Activated T-helper 17 cell treated with anti-CD3 and anti-CD28 coated beads, Interleukin-2, amount 50 U/mL, for 72 hours (primary cell): Measurements from ENCODE around the gene MGAT5B. TPM values are rescaled to one million over a fixed set of nuclear protein-coding genes. Genes with fewer than 3 reads are reported as not detected.
A peak's percentile ranks its signal among the peaks of the same experiment; 100 is the strongest.

ENCODE experiments used
- ATAC-seq: fragments of 150-1000 bp; cut with Tn5 transposase; replicated peaks from 2 replicates; pipeline ENCODE4 v1.10.0; 2021; ENCODE audit warnings: mild to moderate bottlenecking, moderate library complexity
- H3K27ac Mint-ChIP-seq: one replicate; pipeline ENCODE4 v1.8.0; 2022; ENCODE audit warnings: mixed read lengths
- H3K27me3 Mint-ChIP-seq: one replicate; pipeline ENCODE4 v1.8.0; 2022; ENCODE audit warnings: mixed read lengths
- H3K36me3 Mint-ChIP-seq: one replicate; pipeline ENCODE4 v1.8.0; 2022; ENCODE audit warnings: low read depth, mild to moderate bottlenecking, mixed read lengths
- H3K4me1 Mint-ChIP-seq: one replicate; pipeline ENCODE4 v1.8.0; 2022; ENCODE audit warnings: mixed read lengths
- H3K4me3 Mint-ChIP-seq: one replicate; pipeline ENCODE4 v1.8.0; 2022; ENCODE audit warnings: mild to moderate bottlenecking, mixed read lengths
- H3K9me3 Mint-ChIP-seq: one replicate; pipeline ENCODE4 v1.8.0; 2022; ENCODE audit warnings: mixed read lengths
- total RNA-seq, 2 donors: library from RNA; stranded (reverse); gene quantifications; one replicate each; pipeline ENCODE4 v1.2.3, GENCODE V29; 2022

Gene MGAT5B
- total RNA-seq, 2 donors from 2014 or later = 0.16 to 0.39 TPM

GRCh38 chr17:76947309-76947708 lies 79.1 kb downstream of the MGAT5B start:
- no peaks in the 10 kb centered on the region for H3K36me3 Mint-ChIP-seq
- no peaks in the 10 kb centered on the region for H3K27me3 Mint-ChIP-seq
- ATAC-seq = no peak
- H3K4me1 Mint-ChIP-seq = no peaks in the 10 kb centered on the region
- H3K9me3 Mint-ChIP-seq = no peaks in the 10 kb centered on the region
- H3K4me3 Mint-ChIP-seq = no peak overlapping the region
- H3K27ac Mint-ChIP-seq = no peak overlapping the region

- H3K9me3 Mint-ChIP-seq = no peaks in the 10 kb centered on the region
- no peak for ATAC-seq
- no peak overlapping the region for H3K27ac Mint-ChIP-seq
- H3K36me3 Mint-ChIP-seq = no peaks in the 10 kb centered on the region
- no peaks in the 10 kb centered on the region for H3K27me3 Mint-ChIP-seq
- H3K4me3 Mint-ChIP-seq = no peak overlapping the region
- no peaks in the 10 kb centered on the region for H3K4me1 Mint-ChIP-seq
Observed at GRCh38 chr17:76947771-76948170, 79.6 kb downstream of the MGAT5B start.

- H3K4me1 Mint-ChIP-seq = no peaks in the 10 kb centered on the region
- H3K36me3 Mint-ChIP-seq = no peaks in the 10 kb centered on the region
- H3K27ac Mint-ChIP-seq = no peak overlapping the region
- H3K27me3 Mint-ChIP-seq = no peaks in the 10 kb centered on the region
- no peak overlapping the region for H3K4me3 Mint-ChIP-seq
- no peaks in the 10 kb centered on the region for H3K9me3 Mint-ChIP-seq
- no peak for ATAC-seq
Observed at GRCh38 chr17:76948301-76948700, 80.1 kb downstream of the MGAT5B start.

- H3K27me3 Mint-ChIP-seq = no peaks in the 10 kb centered on the region
- no peak overlapping the region for H3K4me3 Mint-ChIP-seq
- no peak overlapping the region for H3K27ac Mint-ChIP-seq
- H3K9me3 Mint-ChIP-seq = no peaks in the 10 kb centered on the region
- ATAC-seq = no peak
- H3K4me1 Mint-ChIP-seq = no peaks in the 10 kb centered on the region
- no peaks in the 10 kb centered on the region for H3K36me3 Mint-ChIP-seq
Observed at GRCh38 chr17:76948726-76949342, 80.6 kb downstream of the MGAT5B start.

- Mint-ChIP-seq H3K4me3 (no peak overlapping the region), H3K36me3 (no peaks in the 10 kb centered on the region), H3K9me3 (no peaks in the 10 kb centered on the region), H3K27me3 (no peaks in the 10 kb centered on the region), H3K27ac (no peak overlapping the region), H3K4me1 (no peaks in the 10 kb centered on the region)
- ATAC-seq = no peak
Observed at GRCh38 chr17:76949913-76950695, 81.9 kb downstream of the MGAT5B start.

GRCh38 chr17:76951375-76951905 lies 83.2 kb downstream of the MGAT5B start:
- Mint-ChIP-seq H3K4me3 (no peak overlapping the region), H3K27ac (no peak overlapping the region), H3K27me3 (no peaks in the 10 kb centered on the region), H3K4me1 (no peaks in the 10 kb centered on the region), H3K9me3 (no peaks in the 10 kb centered on the region), H3K36me3 (no peaks in the 10 kb centered on the region)
- ATAC-seq = no peak

- H3K4me3 Mint-ChIP-seq = no peak overlapping the region
- H3K4me1 Mint-ChIP-seq = no peaks in the 10 kb centered on the region
- H3K27me3 Mint-ChIP-seq = no peaks in the 10 kb centered on the region
- no peak overlapping the region for H3K27ac Mint-ChIP-seq
- no peak for ATAC-seq
- no peaks in the 10 kb centered on the region for H3K36me3 Mint-ChIP-seq
- H3K9me3 Mint-ChIP-seq = no peaks in the 10 kb centered on the region
Observed at GRCh38 chr17:76952402-76952801, 84.2 kb downstream of the MGAT5B start.

GRCh38 chr17:76953066-76953465 lies 84.9 kb downstream of the MGAT5B start:
- Mint-ChIP-seq H3K9me3 (no peaks in the 10 kb centered on the region), H3K4me3 (no peak overlapping the region), H3K36me3 (no peaks in the 10 kb centered on the region), H3K27ac (no peak overlapping the region), H3K4me1 (no peaks in the 10 kb centered on the region), H3K27me3 (no peaks in the 10 kb centered on the region)
- ATAC-seq = no peak

GRCh38 chr17:76953946-76954345 lies 85.7 kb downstream of the MGAT5B start:
- no peaks in the 10 kb centered on the region for H3K4me1 Mint-ChIP-seq
- no peak overlapping the region for H3K4me3 Mint-ChIP-seq
- H3K36me3 Mint-ChIP-seq = no peaks in the 10 kb centered on the region
- no peaks in the 10 kb centered on the region for H3K9me3 Mint-ChIP-seq
- H3K27me3 Mint-ChIP-seq = no peaks in the 10 kb centered on the region
- H3K27ac Mint-ChIP-seq = no peak overlapping the region
- no peak for ATAC-seq

GRCh38 chr17:76955191-76955590 lies 87.0 kb downstream of the MGAT5B start:
- Mint-ChIP-seq H3K4me3 (no peak overlapping the region), H3K27me3 (no peaks in the 10 kb centered on the region), H3K27ac (no peak overlapping the region), H3K9me3 (no peaks in the 10 kb centered on the region), H3K4me1 (no peaks in the 10 kb centered on the region), H3K36me3 (no peaks in the 10 kb centered on the region)
- ATAC-seq = no peak

- no peak overlapping the region for H3K27ac Mint-ChIP-seq
- no peaks in the 10 kb centered on the region for H3K4me1 Mint-ChIP-seq
- H3K9me3 Mint-ChIP-seq = no peaks in the 10 kb centered on the region
- no peak overlapping the region for H3K4me3 Mint-ChIP-seq
- H3K27me3 Mint-ChIP-seq = no peaks in the 10 kb centered on the region
- ATAC-seq = no peak
- no peaks in the 10 kb centered on the region for H3K36me3 Mint-ChIP-seq
Observed at GRCh38 chr17:76956846-76957540, 88.8 kb downstream of the MGAT5B start.

GRCh38 chr17:76957678-76958464 lies 89.7 kb downstream of the MGAT5B start:
- no peaks in the 10 kb centered on the region for H3K27me3 Mint-ChIP-seq
- H3K9me3 Mint-ChIP-seq = no peaks in the 10 kb centered on the region
- H3K36me3 Mint-ChIP-seq = no peaks in the 10 kb centered on the region
- ATAC-seq = no peak
- no peak overlapping the region for H3K4me3 Mint-ChIP-seq
- peak overlapping the region; percentile 19 for H3K27ac Mint-ChIP-seq
- no peaks in the 10 kb centered on the region for H3K4me1 Mint-ChIP-seq

- no peaks in the 10 kb centered on the region for H3K9me3 Mint-ChIP-seq
- no peaks in the 10 kb centered on the region for H3K36me3 Mint-ChIP-seq
- no peaks in the 10 kb centered on the region for H3K4me1 Mint-ChIP-seq
Observed at GRCh38 chr17:76958974-76959373, 90.8 kb downstream of the MGAT5B start.

GRCh38 chr17:76961869-76962268 lies 93.7 kb downstream of the MGAT5B start:
- H3K27ac Mint-ChIP-seq = no peak overlapping the region
- no peaks in the 10 kb centered on the region for H3K36me3 Mint-ChIP-seq
- H3K27me3 Mint-ChIP-seq = no peaks in the 10 kb centered on the region
- H3K9me3 Mint-ChIP-seq = no peaks in the 10 kb centered on the region
- no peak for ATAC-seq
- H3K4me3 Mint-ChIP-seq = no peak overlapping the region
- peaks cover 3% of the 10 kb centered on the region for H3K4me1 Mint-ChIP-seq

More at GRCh38 chr17:76958974-76959373, 90.8 kb downstream of the MGAT5B start:
- H3K27me3 Mint-ChIP-seq = no peaks in the 10 kb centered on the region
- peak overlapping the region; percentile 19 for H3K27ac Mint-ChIP-seq
- no peak overlapping the region for H3K4me3 Mint-ChIP-seq
- ATAC-seq = no peak
